IPS DF 4.7 (cell line): Measurements from ENCODE around the gene ZNF17.
"Not testable (repeated sequence)": the region's sequence is repeated elsewhere in the genome, so short reads cannot be mapped to it uniquely, and the experiment has no call there.

Source experiments
- DNase-seq: peaks from one replicate; pipeline ENCODE4 v3.0.0-alpha.2; 2013; ENCODE audit warnings: low spot score; ENCODE audit errors: extremely low read depth

Gene ZNF17

DNA sequence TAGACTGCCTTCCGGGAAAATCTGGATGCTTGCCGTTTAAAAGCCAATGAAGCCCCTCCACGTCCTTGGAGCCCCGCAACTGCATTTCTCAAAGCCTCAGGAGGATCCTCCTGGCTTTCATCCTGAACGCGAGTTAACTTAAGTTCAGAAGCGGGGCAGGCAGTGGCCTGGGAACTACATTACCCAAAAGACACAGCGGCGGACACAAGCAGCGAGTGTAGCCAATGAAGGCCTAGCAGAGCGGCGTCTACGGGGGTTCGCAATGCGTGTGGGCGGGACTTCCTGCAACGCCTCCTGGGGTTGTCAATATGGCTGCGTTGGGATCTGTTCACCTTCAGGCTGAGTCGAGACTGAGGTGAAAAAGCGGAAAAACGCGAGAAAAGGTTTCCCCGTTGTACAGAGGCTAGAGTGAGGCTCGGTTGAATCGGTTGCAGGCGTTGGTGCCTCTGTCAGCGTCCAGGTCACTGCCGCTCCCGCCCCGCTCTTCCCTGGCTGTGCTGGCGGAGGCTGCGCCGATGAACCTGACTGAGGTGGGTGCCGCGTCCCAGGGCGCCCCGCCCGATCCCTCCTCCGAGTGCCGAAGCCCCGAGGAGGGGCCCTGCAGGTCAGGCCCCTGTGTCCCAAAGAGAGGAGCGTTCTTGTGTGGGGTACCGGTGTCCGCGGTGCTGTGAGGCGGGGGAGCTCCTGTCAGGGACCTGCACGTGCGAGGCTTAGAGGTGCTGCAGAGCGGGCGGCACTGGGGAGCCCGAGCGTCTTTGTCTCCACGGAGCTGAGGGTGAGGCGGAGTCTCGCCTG is at the start of gene ZNF17:
Gene ZNF17, plus strand, starts transcription at position 285 of the 795 bp plus-strand sequence. CDS start 2,455 bp downstream, outside the sequence.
- no peak for DNase-seq

DNA sequence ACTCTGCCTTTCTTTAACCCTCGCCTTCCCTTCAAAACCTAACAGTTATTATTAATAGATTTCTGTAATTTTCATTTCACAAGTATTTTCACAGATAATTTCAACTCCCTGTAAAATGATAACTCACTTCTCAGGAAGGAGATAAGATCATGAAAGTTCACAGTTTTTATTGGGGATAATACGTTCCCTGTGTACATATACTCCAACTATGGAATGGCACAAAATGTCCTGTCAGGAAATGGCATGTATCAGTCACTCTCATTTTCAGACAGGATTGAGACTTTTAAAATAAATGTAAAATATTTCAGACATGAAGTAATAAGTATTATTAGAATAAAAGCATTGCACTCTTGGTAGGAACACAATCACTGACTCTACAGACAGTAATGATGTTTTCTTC is 48.5 kb upstream of the ZNF17 start:
- no peak for DNase-seq

GRCh38 chr19:57362997-57363687 is 47.8 kb upstream of the ZNF17 start, which contains the start of the genes TRAPPC2B and ZNF547:
TSS of gene TRAPPC2B (plus strand) at chr19:57363551. CDS start at chr19:57364834, 1,283 bp downstream.
TSS of gene ZNF547 (plus strand) at chr19:57363551. CDS start at chr19:57368556, 5,005 bp downstream.
- peak; percentile 96 for DNase-seq

GRCh38 chr19:57363688-57364181 is 47.2 kb upstream of the ZNF17 start:
- DNase-seq, result no peak

DNA sequence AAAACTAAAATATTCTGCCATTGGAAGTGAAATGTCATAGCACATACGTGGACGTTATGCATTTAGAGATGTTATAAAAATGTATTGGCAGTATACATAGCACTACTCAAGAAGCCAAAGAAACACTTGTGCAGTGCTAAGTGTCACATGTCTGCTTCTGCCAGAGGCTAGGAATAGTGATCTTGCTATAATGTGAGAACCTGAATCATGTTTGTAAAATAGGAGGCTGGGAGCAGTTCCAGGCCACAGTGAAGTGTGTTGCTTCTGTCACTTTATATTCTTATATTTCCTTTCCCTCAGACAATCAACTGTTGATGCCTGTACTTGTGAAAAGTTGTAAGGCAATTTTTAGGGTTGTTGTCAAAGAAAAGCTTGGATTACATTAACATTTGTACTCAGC is 44.2 kb upstream of the ZNF17 start:
- DNase-seq, result no peak

GRCh38 chr19:57374179-57374578 is 36.8 kb upstream of the ZNF17 start:
- no peak for DNase-seq

DNA sequence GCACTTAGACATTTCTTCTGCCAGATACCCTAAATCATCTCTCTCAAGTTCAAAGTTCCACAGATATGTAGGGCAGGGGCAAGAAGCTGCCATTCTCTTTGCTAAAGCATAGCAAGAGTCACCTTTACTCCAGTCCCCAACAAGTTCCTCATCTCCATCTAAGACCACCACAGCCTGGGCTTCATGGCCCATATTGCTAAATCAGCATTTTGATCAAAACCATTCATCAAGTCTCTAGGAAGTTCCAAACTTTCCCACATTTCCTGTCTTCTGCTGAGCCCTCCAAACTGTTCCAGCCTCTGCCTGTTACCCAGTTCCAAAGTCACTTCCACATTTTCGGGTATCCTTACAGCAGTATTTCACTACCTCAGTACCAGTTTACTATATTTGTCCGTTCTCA is 36.3 kb upstream of the ZNF17 start:
- not testable (repeated sequence) for DNase-seq

- DNase-seq, result no peak
Observed at GRCh38 chr19:57376151-57376550, 34.8 kb upstream of the ZNF17 start.

DNA sequence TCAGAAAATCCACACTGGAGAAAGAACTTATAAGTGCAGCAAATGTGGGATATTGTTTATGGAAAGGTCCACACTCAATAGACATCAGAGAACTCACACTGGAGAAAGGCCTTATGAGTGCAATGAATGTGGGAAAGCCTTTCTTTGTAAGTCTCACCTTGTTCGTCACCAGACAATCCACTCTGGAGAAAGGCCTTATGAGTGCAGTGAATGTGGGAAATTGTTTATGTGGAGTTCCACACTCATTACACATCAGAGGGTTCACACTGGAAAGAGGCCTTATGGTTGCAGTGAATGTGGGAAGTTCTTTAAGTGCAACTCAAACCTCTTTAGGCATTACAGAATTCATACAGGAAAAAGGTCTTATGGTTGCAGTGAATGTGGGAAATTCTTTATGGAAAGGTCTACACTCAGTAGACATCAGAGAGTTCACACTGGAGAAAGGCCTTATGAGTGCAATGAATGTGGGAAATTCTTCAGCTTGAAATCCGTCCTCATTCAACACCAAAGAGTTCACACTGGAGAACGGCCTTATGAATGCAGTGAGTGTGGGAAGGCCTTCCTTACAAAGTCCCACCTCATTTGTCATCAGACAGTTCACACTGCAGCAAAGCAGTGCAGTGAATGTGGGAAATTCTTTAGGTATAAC is 33.3 kb upstream of the ZNF17 start:
- no peak for DNase-seq

GRCh38 chr19:57380923-57381322 is 30.0 kb upstream of the ZNF17 start:
- DNase-seq, result no peak

DNA sequence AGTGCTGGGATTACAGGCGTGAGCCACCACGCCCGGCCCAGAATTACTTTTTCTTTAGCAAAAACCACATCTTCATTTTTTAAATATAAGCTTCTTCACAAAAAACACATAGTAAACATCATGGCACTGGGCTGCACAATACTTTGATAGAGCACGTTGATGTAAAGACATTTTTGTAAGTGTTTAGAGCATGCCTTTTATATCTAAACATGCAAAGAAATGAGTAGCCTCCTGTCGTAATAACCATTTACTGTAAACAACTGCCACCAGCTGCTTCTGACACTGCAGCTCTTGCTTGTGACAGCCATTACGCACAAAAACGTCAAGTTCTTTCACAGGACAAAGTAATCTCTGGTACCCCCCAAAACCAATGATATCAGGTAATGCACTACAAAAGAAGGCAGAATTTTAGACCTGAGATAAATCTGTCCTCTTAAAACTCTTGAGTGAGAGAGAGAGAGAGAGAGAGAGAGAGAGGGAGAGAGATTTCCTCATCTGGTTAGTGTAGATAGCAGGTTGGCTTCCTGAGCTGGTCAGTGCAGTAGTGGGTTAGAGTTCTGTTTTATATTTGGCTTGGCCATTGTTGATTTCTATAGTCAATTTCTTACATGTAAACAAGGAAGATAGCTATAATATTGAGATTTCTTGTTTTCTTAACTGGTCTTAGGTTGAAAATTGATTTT is 28.0 kb upstream of the ZNF17 start:
- DNase-seq, result no peak

GRCh38 chr19:57389194-57389729 is 21.7 kb upstream of the ZNF17 start:
- DNase-seq, result no peak

GRCh38 chr19:57389730-57390598 is 21.0 kb upstream of the ZNF17 start, which contains the start of gene ZNF548:
TSS of gene ZNF548 (plus strand) at chr19:57389854. CDS start at chr19:57390100, 246 bp downstream.
- DNase-seq, result peak; percentile 100

DNA sequence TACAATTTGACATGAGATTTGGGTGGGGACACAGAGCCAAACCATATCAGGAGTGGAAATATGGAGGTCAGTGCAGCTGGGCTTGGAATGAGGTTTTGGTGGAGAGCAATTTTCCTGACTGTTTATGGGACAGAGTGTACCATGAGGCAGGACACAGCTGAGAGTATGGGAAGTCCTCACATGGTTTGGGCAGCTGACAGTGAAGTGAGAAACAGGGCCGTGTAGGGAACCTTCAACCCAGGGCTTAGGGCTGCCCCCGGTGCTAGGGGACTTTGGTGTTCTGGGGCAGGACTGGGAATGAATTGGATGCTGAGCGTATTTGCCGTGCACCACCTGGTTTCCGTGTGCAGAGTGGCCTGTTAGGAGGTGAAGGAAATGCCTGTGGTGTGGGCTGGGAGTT is 15.3 kb upstream of the ZNF17 start:
- DNase-seq, result no peak

GRCh38 chr19:57398868-57399267 is 12.1 kb upstream of the ZNF17 start:
- no peak for DNase-seq

DNA sequence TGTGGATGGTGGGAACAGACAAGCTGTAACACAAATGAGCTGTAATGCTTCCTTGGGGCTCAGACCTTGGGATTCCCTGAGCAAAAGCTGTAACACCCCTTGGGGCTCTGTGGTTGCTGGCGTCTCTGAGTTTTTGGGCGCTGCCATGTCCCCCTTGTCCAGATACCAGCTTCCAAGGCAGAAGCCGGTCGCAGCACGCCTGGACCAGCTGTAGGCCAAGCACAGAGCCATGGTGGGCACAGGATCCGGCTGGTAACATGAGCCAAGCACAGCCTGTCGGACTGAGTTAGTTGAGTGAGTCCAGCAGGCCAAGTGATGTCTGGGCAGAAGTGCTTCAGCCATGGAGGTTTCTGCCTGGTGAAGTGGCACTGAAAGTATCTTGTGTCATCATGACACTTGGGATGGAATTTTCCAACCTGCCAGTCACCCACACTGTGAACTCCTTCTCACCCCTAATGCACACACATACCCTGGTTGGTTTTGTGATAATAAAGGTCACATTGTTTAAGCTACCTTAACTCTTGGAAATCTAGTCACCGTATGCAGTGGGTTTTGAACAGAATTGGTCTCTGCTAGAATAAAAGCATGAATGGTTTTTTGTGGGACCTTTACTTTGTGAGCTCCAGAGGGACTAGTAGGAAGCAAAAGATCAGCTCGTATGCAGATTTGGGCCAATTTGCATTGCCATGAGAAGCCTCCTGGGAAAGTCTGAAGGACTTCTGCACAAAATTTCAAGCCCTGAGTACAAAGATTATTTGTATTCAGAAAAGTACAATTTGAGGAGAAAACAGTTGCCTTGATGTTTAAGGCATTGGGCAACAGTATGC is 7.0 kb upstream of the ZNF17 start:
- no peak for DNase-seq

- no peak for DNase-seq
Observed at GRCh38 chr19:57406516-57407123, 4.3 kb upstream of the ZNF17 start.

- DNase-seq, result no peak
Observed at GRCh38 chr19:57419439-57419838, 8.5 kb downstream of the ZNF17 start.

DNA sequence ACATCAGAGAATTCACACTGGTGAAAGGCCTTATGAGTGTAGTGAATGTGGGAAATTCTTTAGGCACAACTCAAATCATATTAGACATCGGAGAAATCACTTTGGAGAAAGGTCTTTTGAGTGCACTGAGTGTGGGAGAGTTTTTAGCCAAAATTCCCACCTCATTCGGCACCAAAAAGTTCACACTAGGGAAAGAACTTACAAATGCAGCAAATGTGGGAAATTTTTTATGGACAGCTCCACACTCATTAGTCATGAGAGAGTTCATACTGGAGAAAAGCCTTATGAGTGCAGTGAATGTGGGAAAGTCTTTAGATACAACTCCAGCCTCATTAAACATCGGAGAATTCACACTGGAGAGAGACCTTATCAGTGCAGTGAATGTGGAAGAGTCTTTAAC is 10.1 kb downstream of the ZNF17 start:
- no peak for DNase-seq
